Measurements from ENCODE around the gene SERINC1. TPM values are rescaled to one million over a fixed set of nuclear protein-coding genes. Genes with fewer than 3 reads are reported as not detected.
A peak's percentile ranks its signal among the peaks of the same experiment; 100 is the strongest.

SERINC1 gene
- total RNA-seq, 4 donors from 2014 or later = 260 to 432 (median 345) TPM

GRCh38 chr6:122406187-122406586, 65.4 kb downstream of the SERINC1 start:
- H3K4me3 ChIP-seq = no peak overlapping the region
- 100% methylated on average over 1 of the region's 1 CpG for WGBS, 2 donors (ENCODE audit: low coverage in 1 of 2)
- no peak overlapping the region for H3K27ac ChIP-seq
- no peaks in the 10 kb centered on the region for H3K27me3 ChIP-seq
- no peaks in the 10 kb centered on the region for H3K36me3 ChIP-seq
- peaks cover 0 to 54% (median 3%) of the 10 kb centered on the region in 3 donors for H3K4me1 ChIP-seq
- no peak for TF ChIP-seq EP300 (IDR thresholded peaks at IDR 0.05)
- TF ChIP-seq CTCF (IDR thresholded peaks at IDR 0.05) = no peak
- TF ChIP-seq POLR2A (IDR thresholded peaks at IDR 0.05) = no peak
- no peak for TF ChIP-seq POLR2AphosphoS5 (IDR thresholded peaks at IDR 0.05)
- H3K9me3 ChIP-seq = no peaks in the 10 kb centered on the region
- ATAC-seq = no peak

DNA sequence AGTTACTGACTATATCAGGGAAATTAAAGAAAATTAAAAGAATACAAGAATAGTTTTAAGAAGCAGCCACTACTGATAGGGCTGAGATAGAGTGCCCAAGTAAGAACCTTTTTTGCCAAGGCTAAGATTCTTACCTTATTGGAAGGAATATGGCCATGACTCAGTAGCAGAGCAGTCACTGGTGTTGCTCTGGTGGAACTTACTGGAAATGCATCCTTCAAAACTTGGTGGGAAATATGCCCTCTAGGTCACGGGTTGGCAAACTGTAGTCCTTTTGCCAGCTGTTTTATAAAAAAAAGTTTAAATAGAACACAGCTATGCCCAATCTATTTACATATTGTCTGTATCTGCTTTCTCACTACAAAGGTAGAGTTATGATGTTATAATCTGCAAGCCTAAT, 66.2 kb downstream of the SERINC1 start:
- no peak overlapping the region for H3K27ac ChIP-seq
- no peaks in the 10 kb centered on the region for H3K36me3 ChIP-seq
- peaks cover 0 to 60% (median 4%) of the 10 kb centered on the region in 3 donors for H3K4me1 ChIP-seq
- ATAC-seq = no peak
- no peak for TF ChIP-seq CTCF (IDR thresholded peaks at IDR 0.05)
- TF ChIP-seq POLR2AphosphoS5 (IDR thresholded peaks at IDR 0.05) = no peak
- TF ChIP-seq EP300 (IDR thresholded peaks at IDR 0.05) = no peak
- no peak for TF ChIP-seq POLR2A (IDR thresholded peaks at IDR 0.05)
- 57 to 88% methylated on average over 1 of the region's 1 CpG for WGBS, 2 donors (ENCODE audit: low coverage in 1 of 2)
- no peak overlapping the region for H3K4me3 ChIP-seq
- H3K9me3 ChIP-seq = no peaks in the 10 kb centered on the region
- H3K27me3 ChIP-seq = no peaks in the 10 kb centered on the region

DNA sequence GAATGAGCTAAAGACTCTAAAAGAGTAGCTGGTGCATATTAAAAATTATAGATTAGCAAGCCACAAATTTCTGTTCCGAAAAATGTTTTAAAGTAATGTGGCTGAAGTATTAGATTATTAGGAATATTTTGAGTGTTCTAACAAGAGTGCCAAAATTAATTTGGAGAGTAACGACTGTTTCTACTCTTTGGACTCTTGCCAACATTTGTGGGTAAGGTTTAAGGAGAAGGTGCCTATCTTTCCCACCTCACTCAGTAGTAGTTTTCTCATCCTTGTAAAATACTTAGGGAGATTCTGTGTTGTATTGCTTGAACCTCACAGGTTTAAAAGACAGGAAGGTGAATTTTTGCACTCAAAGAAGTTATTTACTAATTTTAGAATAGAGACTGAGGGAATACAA, 67.2 kb downstream of the SERINC1 start:
- no peaks in the 10 kb centered on the region for H3K27me3 ChIP-seq
- H3K27ac ChIP-seq = no peak overlapping the region
- H3K4me3 ChIP-seq = no peak overlapping the region
- H3K9me3 ChIP-seq = no peaks in the 10 kb centered on the region
- TF ChIP-seq POLR2AphosphoS5 (IDR thresholded peaks at IDR 0.05) (no peak), POLR2A (IDR thresholded peaks at IDR 0.05) (no peak), EP300 (IDR thresholded peaks at IDR 0.05) (no peak), CTCF (IDR thresholded peaks at IDR 0.05) (no peak)
- peaks cover 0 to 61% (median 4%) of the 10 kb centered on the region in 3 donors for H3K4me1 ChIP-seq
- 58 to 59% methylated on average over 2 of the region's 2 CpGs for WGBS, 2 donors (ENCODE audit: low coverage in 1 of 2)
- no peak for ATAC-seq
- H3K36me3 ChIP-seq = no peaks in the 10 kb centered on the region

GRCh38 chr6:122401104-122401503, 70.5 kb downstream of the SERINC1 start:
- 21 to 45% methylated on average over 3 to 4 of the region's 4 CpGs for WGBS, 2 donors (ENCODE audit: low coverage in 1 of 2)
- no peak for TF ChIP-seq POLR2A (IDR thresholded peaks at IDR 0.05)
- peak; percentile 9 for TF ChIP-seq POLR2AphosphoS5 (IDR thresholded peaks at IDR 0.05)
- no peak for TF ChIP-seq EP300 (IDR thresholded peaks at IDR 0.05)
- no peak for ATAC-seq
- no peaks in the 10 kb centered on the region for H3K27me3 ChIP-seq
- no peaks in the 10 kb centered on the region for H3K9me3 ChIP-seq
- peak overlapping the region in 3 of 4 donors; percentile 92 to 97 (median 94) for H3K27ac ChIP-seq
- peak overlapping the region; percentile 89 for H3K4me3 ChIP-seq
- H3K4me1 ChIP-seq = peaks cover 0 to 58% (median 4%) of the 10 kb centered on the region in 3 donors
- H3K36me3 ChIP-seq = no peaks in the 10 kb centered on the region

DNA sequence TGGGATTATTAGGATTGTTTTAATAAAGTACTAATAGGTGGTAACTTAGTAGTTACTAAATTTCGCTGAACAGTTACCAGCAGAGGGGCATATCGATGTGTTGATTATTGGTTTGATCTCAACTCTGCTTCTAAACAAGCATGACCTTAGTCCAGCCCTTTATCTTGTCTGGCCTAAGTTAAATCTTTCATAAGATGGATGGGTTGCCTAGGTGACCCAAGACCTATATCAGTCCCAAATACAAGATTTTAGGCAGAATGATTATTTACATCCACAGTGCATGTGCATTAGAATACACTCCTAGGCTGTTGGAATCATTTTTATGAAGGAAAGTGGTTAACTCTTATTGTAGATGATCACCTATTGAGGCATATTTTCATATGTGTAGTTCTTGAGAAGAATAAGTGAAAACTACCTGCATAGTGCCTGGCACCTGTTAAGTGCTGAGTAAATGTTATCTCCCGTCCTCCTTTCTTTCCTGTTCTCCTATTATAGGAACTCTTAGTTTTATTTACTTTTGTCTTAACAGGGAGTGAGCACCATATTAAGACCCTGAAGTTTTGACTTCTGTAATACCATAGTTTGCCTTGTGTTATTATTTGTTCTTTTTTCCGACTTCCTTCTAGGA, 71.0 kb downstream of the SERINC1 start:
- 15 to 28% methylated on average over 3 to 4 of the region's 4 CpGs for WGBS, 2 donors (ENCODE audit: low coverage in 1 of 2)

GRCh38 chr6:122400121-122400450, 71.5 kb downstream of the SERINC1 start:
- WGBS, 2 donors (ENCODE audit: low coverage in 1 of 2) = 0 to 13% methylated on average over 3 to 10 of the region's 20 CpGs
- TF ChIP-seq CTCF (IDR thresholded peaks at IDR 0.05) (no peak), POLR2AphosphoS5 (IDR thresholded peaks at IDR 0.05) (no peak), POLR2A (IDR thresholded peaks at IDR 0.05) (no peak)
- ATAC-seq = no peak
- H3K9me3 ChIP-seq = no peaks in the 10 kb centered on the region
- no peaks in the 10 kb centered on the region for H3K36me3 ChIP-seq
- peak overlapping the region; percentile 89 for H3K4me3 ChIP-seq
- peak overlapping the region; percentile 72 to 97 (median 93) for H3K27ac ChIP-seq
- H3K27me3 ChIP-seq = no peaks in the 10 kb centered on the region
- peaks cover 0 to 50% (median 4%) of the 10 kb centered on the region in 3 donors for H3K4me1 ChIP-seq

More for the DNA sequence above, 71.0 kb downstream of the SERINC1 start:
- peaks cover 0 to 53% (median 4%) of the 10 kb centered on the region in 3 donors for H3K4me1 ChIP-seq
- peak overlapping the region; percentile 89 for H3K4me3 ChIP-seq
- no peak for ATAC-seq
- no peak for TF ChIP-seq POLR2A (IDR thresholded peaks at IDR 0.05)
- peak overlapping the region in 3 of 4 donors; percentile 92 to 97 (median 94) for H3K27ac ChIP-seq
- no peaks in the 10 kb centered on the region for H3K27me3 ChIP-seq
- H3K36me3 ChIP-seq = no peaks in the 10 kb centered on the region
- H3K9me3 ChIP-seq = no peaks in the 10 kb centered on the region
